OCI-LY7 (cell line): Measurements from ENCODE around the gene PLD4. TPM values are rescaled to one million over a fixed set of nuclear protein-coding genes. Genes with fewer than 3 reads are reported as not detected.

Experiments used
- BruUV-seq: library from RNA; stranded (reverse); fragments of 400-500 nt; replicated peaks from 2 replicates; lab custom pipeline; 2021; lab: Mats Ljungman, UMichigan
- CTCF ChIA-PET: fragments of 300-600 bp; sonication (Branson Sonifier 250); formaldehyde crosslinking; loops from one replicate; lab custom pipeline; 2022; ENCODE audit warnings: antibody characterized with exemption; ENCODE audit not compliant: unreplicated experiment; lab: Charles Lee
- POLR2A ChIA-PET: fragments of 300-600 bp; sonication (Branson Sonifier 250); formaldehyde crosslinking; loops from one replicate; lab custom pipeline; 2022; ENCODE audit warnings: antibody characterized with exemption; lab: Charles Lee
- DNase-seq: peaks from one replicate; pipeline ENCODE4 v3.0.0-alpha.2; 2015; ENCODE audit warnings: low spot score
- H2AFZ ChIP-seq: fragments of 200-600 bp; sonication (generic), shearing (Covaris generic); 2 replicates; pipeline ENCODE4 v1.6.1; 2014; ENCODE audit warnings: mild to moderate bottlenecking, antibody characterized with exemption, low read length, moderate library complexity
- H3K27ac ChIP-seq: fragments of 200-600 bp; sonication (generic); 2 replicates; pipeline ENCODE4 v1.5.1; 2014; ENCODE audit warnings: mixed run types, low read depth, mild to moderate bottlenecking, moderate library complexity, low read length, inconsistent platforms; ENCODE audit not compliant: poor library complexity, severe bottlenecking
- H3K36me3 ChIP-seq: fragments of 200-600 bp; sonication (generic); 2 replicates; pipeline ENCODE4 v1.6.1; 2014; ENCODE audit warnings: mild to moderate bottlenecking, antibody characterized with exemption, low read length, moderate library complexity, mixed read lengths; ENCODE audit not compliant: insufficient read depth
- H3K4me1 ChIP-seq: fragments of 200-600 bp; sonication (generic); 2 replicates; pipeline ENCODE4 v1.5.1; 2014; ENCODE audit warnings: mild to moderate bottlenecking, low read length; ENCODE audit not compliant: insufficient read depth, poor library complexity, severe bottlenecking
- H3K4me2 ChIP-seq: fragments of 200-600 bp; sonication (generic); 2 replicates; pipeline ENCODE4 v1.6.1; 2014; ENCODE audit warnings: mild to moderate bottlenecking, low read length
- H3K4me3 ChIP-seq: fragments of 200-600 bp; sonication (generic); 2 replicates; pipeline ENCODE4 v1.5.1; 2014; ENCODE audit warnings: mild to moderate bottlenecking, low read depth, low read length; ENCODE audit not compliant: poor library complexity, severe bottlenecking
- H3K79me2 ChIP-seq: fragments of 200-600 bp; sonication (generic); 2 replicates; pipeline ENCODE4 v1.6.1; 2016; ENCODE audit warnings: low read depth, mild to moderate bottlenecking, low read length, moderate library complexity, mixed read lengths; ENCODE audit not compliant: insufficient read depth
- H3K9me2 ChIP-seq: fragments of 200-600 bp; sonication (generic); 2 replicates; pipeline ENCODE4 v1.6.1; 2016; ENCODE audit warnings: mild to moderate bottlenecking, low read length, mixed read lengths; ENCODE audit not compliant: insufficient read depth
- H3K9me3 ChIP-seq: fragments of 200-600 bp; sonication (generic); 2 replicates; pipeline ENCODE4 v1.6.1; 2014; ENCODE audit warnings: mild to moderate bottlenecking, mixed run types, low read length, mixed read lengths
- H4K20me1 ChIP-seq: fragments of 200-600 bp; sonication (generic); 2 replicates; pipeline ENCODE4 v1.6.1; 2014; ENCODE audit warnings: mild to moderate bottlenecking, antibody characterized with exemption, low read length, moderate library complexity, mixed read lengths; ENCODE audit not compliant: insufficient read depth
- EZH2phosphoT487 ChIP-seq: fragments of 200-600 bp; sonication (generic); IDR thresholded peaks from 2 replicates; pipeline ENCODE4 v1.6.1; 2018; ENCODE audit warnings: low read depth, borderline replicate concordance, mild to moderate bottlenecking, mixed run types, antibody characterized with exemption, low read length, moderate library complexity, mixed read lengths
- intact Hi-C: fragments of 100-400 bp; cut with micrococcal nuclease; formaldehyde crosslinking; loops from one replicate; pipeline ENCODE4 v1.10.0; 2022; ENCODE audit not compliant: unreplicated experiment
- total RNA-seq, 2 experiments: library from RNA; depleted of rRNA in 1 of 2; stranded (reverse); fragments of >200 nt in 1 of 2; shearing (Covaris generic) in 1 of 2; gene quantifications; 2 replicates each; pipeline ENCODE4 v1.2.3, GENCODE V29; 2014 to 2022
- TF ChIP-seq, protein P1 (sequence below): fragments of 200-600 bp; sonication (generic); conservative IDR thresholded peaks from 2 replicates; pipeline ENCODE4 v1.5.1; 2014; ENCODE audit warnings: mild to moderate bottlenecking, antibody characterized with exemption, low read length, moderate library complexity, mixed read lengths

The PLD4 gene
- total RNA-seq, 2 experiments from 2014 or later = 0.66 to 5.1 TPM

DNA sequence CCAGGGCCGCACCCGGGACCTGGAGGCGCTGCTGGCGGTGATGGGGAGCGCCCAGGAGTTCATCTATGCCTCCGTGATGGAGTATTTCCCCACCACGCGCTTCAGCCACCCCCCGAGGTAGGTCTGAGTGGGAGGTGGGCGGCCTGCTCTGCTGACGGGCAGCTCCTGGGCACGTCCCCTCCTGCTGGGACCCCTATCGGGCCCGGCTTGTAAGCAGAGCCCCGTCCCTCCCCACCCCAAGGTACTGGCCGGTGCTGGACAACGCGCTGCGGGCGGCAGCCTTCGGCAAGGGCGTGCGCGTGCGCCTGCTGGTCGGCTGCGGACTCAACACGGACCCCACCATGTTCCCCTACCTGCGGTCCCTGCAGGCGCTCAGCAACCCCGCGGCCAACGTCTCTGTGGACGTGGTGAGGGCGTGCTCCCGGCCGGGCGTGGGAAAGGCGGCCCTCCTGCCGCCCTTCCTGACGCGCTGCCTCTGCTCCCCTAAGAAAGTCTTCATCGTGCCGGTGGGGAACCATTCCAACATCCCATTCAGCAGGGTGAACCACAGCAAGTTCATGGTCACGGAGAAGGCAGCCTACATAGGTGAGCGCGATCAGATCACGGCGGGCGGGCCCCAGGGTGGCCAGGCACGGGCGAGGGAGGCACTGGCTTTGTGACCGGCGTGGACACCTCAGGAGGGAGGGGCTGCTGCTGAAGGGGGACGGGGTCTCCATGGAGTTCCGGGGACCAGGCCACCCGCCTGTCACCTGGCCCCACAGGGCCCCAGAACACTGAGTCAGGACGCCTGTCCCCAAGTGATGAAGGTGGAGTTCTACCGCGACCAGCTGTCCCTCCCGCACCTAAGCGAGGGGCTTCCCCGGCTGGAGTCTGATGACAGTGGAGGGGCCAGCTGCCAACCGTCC is 7.3 kb downstream of the PLD4 start:
- H3K4me1 ChIP-seq = peaks cover 13% of the 10 kb centered on the region
- H3K4me3 ChIP-seq = no peak overlapping the region
- no TSS peak for BruUV-seq
- H3K79me2 ChIP-seq = no peaks in the 10 kb centered on the region
- no peak overlapping the region for H3K4me2 ChIP-seq
- H3K9me3 ChIP-seq = no peaks in the 10 kb centered on the region
- intact Hi-C loops = no loop called here
- no peaks in the 10 kb centered on the region for H3K9me2 ChIP-seq
- H2AFZ ChIP-seq = no peak overlapping the region
- H3K36me3 ChIP-seq = no peaks in the 10 kb centered on the region
- ChIA-PET POLR2A (no interaction called here), CTCF (no interaction called here)
- no peak for DNase-seq
- TF ChIP-seq, protein P1, sequence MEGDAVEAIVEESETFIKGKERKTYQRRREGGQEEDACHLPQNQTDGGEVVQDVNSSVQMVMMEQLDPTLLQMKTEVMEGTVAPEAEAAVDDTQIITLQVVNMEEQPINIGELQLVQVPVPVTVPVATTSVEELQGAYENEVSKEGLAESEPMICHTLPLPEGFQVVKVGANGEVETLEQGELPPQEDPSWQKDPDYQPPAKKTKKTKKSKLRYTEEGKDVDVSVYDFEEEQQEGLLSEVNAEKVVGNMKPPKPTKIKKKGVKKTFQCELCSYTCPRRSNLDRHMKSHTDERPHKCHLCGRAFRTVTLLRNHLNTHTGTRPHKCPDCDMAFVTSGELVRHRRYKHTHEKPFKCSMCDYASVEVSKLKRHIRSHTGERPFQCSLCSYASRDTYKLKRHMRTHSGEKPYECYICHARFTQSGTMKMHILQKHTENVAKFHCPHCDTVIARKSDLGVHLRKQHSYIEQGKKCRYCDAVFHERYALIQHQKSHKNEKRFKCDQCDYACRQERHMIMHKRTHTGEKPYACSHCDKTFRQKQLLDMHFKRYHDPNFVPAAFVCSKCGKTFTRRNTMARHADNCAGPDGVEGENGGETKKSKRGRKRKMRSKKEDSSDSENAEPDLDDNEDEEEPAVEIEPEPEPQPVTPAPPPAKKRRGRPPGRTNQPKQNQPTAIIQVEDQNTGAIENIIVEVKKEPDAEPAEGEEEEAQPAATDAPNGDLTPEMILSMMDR = no peak
- no peak for TF ChIP-seq EZH2phosphoT487
- no peak overlapping the region for H3K27ac ChIP-seq
- H4K20me1 ChIP-seq = no peaks in the 10 kb centered on the region

- H3K4me2 ChIP-seq = no peak overlapping the region
- CTCF ChIA-PET = no interaction called here
- POLR2A ChIA-PET = no interaction called here
Observed at GRCh38 chr14:104932676-104933631, 8.3 kb downstream of the PLD4 start.

More at GRCh38 chr14:104932676-104933631, 8.3 kb downstream of the PLD4 start:
- Histone ChIP-seq H3K9me3 (no peaks in the 10 kb centered on the region), H2AFZ (no peak overlapping the region), H3K9me2 (no peaks in the 10 kb centered on the region), H3K36me3 (no peaks in the 10 kb centered on the region), H3K27ac (no peak overlapping the region), H3K4me3 (no peak overlapping the region), H3K4me1 (peaks cover 4% of the 10 kb centered on the region), H4K20me1 (no peaks in the 10 kb centered on the region), H3K79me2 (no peaks in the 10 kb centered on the region)
- intact Hi-C loops = no loop called here
- no TSS peak for BruUV-seq
- DNase-seq = peak; percentile 47
- TF ChIP-seq, protein P1 = peak; percentile 47
- TF ChIP-seq EZH2phosphoT487 = no peak
